ENCODE data around the gene SELP. TPM values are rescaled to one million over a fixed set of nuclear protein-coding genes. Genes with fewer than 3 reads are reported as not detected.

SELP gene
- total RNA-seq, 1 donor, result under 0.01 TPM

DNA sequence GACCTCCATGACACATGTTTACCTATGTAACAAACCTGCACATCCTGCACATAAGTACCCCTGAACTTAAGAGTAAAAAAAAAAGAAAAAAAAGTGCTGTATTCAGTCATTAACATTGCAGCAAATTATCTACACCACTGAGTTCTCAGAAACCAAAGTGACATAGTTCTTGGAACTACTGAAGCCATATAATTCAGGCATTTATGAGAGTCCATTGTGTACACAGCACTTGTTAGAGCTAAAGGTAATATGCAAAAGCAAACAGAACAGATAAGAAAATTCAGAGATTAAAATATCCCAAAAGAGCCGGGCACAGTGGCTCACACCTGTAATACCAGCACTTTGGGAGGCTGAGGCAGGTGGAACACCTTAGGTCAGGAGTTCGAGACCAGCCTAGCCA is 81.6 kb downstream of the SELP start:
- no peak for DNase-seq (ENCODE audit: low read depth)
- TF ChIP-seq, protein P1, sequence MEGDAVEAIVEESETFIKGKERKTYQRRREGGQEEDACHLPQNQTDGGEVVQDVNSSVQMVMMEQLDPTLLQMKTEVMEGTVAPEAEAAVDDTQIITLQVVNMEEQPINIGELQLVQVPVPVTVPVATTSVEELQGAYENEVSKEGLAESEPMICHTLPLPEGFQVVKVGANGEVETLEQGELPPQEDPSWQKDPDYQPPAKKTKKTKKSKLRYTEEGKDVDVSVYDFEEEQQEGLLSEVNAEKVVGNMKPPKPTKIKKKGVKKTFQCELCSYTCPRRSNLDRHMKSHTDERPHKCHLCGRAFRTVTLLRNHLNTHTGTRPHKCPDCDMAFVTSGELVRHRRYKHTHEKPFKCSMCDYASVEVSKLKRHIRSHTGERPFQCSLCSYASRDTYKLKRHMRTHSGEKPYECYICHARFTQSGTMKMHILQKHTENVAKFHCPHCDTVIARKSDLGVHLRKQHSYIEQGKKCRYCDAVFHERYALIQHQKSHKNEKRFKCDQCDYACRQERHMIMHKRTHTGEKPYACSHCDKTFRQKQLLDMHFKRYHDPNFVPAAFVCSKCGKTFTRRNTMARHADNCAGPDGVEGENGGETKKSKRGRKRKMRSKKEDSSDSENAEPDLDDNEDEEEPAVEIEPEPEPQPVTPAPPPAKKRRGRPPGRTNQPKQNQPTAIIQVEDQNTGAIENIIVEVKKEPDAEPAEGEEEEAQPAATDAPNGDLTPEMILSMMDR (IDR thresholded peaks at IDR 0.05; ENCODE audit: insufficient read depth, low read length), result no peak
- no peak overlapping the region for H3K4me3 ChIP-seq (ENCODE audit: low read depth, low read length)

GRCh38 chr1:169546087-169546995 is 83.6 kb downstream of the SELP start:
- peak; percentile 89 for DNase-seq (ENCODE audit: low read depth)
- TF ChIP-seq, protein P1 (IDR thresholded peaks at IDR 0.05; ENCODE audit: insufficient read depth, low read length), result peak; percentile 86
- H3K4me3 ChIP-seq (ENCODE audit: low read depth, low read length), result no peak overlapping the region

GRCh38 chr1:169545472-169545871 is 84.5 kb downstream of the SELP start:
- TF ChIP-seq, protein P1 (IDR thresholded peaks at IDR 0.05; ENCODE audit: insufficient read depth, low read length), result no peak
- no peak for DNase-seq (ENCODE audit: low read depth)
- no peak overlapping the region for H3K4me3 ChIP-seq (ENCODE audit: low read depth, low read length)

- peak; percentile 81 for DNase-seq (ENCODE audit: low read depth)
- no peak overlapping the region for H3K4me3 ChIP-seq (ENCODE audit: low read depth, low read length)
Measured at GRCh38 chr1:169538998-169539871, 90.7 kb downstream of the SELP start.

More at GRCh38 chr1:169538998-169539871, 90.7 kb downstream of the SELP start:
- TF ChIP-seq, protein P1 (IDR thresholded peaks at IDR 0.05; ENCODE audit: insufficient read depth, low read length), result no peak

Other genes with a start within 250 kb of the SELP start
- 1.4 and 3.1 TPM in 2 replicates for gene CCDC181, start 202.7 kb downstream of the SELP start, total RNA-seq (ENCODE audit: low replicate concordance)
- gene SLC19A2, start 144.2 kb downstream of the SELP start, total RNA-seq (ENCODE audit: low replicate concordance), result 6.0 and 7.7 TPM in 2 replicates
- gene F5, start 43.6 kb downstream of the SELP start, total RNA-seq (ENCODE audit: low replicate concordance), result 0.16 TPM in 1 of 2 replicates, not detected in the other
- 0.27 and 2.5 TPM in 2 replicates for gene SELL, start 81.5 kb upstream of the SELP start, total RNA-seq (ENCODE audit: low replicate concordance)
- not detected in 2 replicates for gene SELE, start 104.0 kb upstream of the SELP start, total RNA-seq (ENCODE audit: low replicate concordance)
- 7.8 and 12.7 TPM in 2 replicates for gene METTL18, start 164.8 kb upstream of the SELP start, total RNA-seq (ENCODE audit: low replicate concordance)